SK-N-SH treated with all-trans-retinoic acid at 6 μM for 48 hours (cell line): ENCODE measurements around the gene SERINC1.
A peak's percentile ranks its signal among the peaks of the same experiment; 100 is the strongest.

Source experiments
- ATAC-seq: fragments of 200-7000 bp; cut with Tn5 transposase; 3 replicates; pipeline ENCODE4 v1.9.1; 2020; ENCODE audit warnings: mild to moderate bottlenecking, moderate library complexity
- ARNTL ChIP-seq: fragments of 450-650 bp; formaldehyde crosslinking; IDR thresholded peaks from 2 replicates; pipeline ENCODE4 v1.5.0; 2020; ENCODE audit warnings: low read depth, mild to moderate bottlenecking, moderate library complexity, borderline replicate concordance
- BACH2 ChIP-seq: fragments of 250-450 bp; sonication (Bioruptor Pico); IDR thresholded peaks from 2 replicates; pipeline ENCODE4 v1.9.0; 2021; ENCODE audit warnings: mild to moderate bottlenecking, borderline replicate concordance
- CSDC2 ChIP-seq: fragments of 250-450 bp; sonication (Bioruptor Pico); IDR thresholded peaks from 2 replicates; pipeline ENCODE4 v1.5.0; 2020; ENCODE audit warnings: mild to moderate bottlenecking, moderate library complexity
- CSRNP3 ChIP-seq: fragments of 250-450 bp; sonication (Bioruptor Pico); IDR thresholded peaks from 2 replicates; pipeline ENCODE4 v1.5.1; 2021; ENCODE audit warnings: mild to moderate bottlenecking, moderate library complexity
- ESRRG ChIP-seq: fragments of 250-450 bp; sonication (Bioruptor Pico); IDR thresholded peaks from 2 replicates; pipeline ENCODE4 v1.6.1; 2021; ENCODE audit warnings: mild to moderate bottlenecking
- GLIS3 ChIP-seq: fragments of 250-450 bp; sonication (Bioruptor Pico); IDR thresholded peaks from 2 replicates; pipeline ENCODE4 v1.5.0; 2020; ENCODE audit warnings: mild to moderate bottlenecking, moderate library complexity
- ISL1 ChIP-seq: fragments of 250-450 bp; sonication (Bioruptor Pico); IDR thresholded peaks from 2 replicates; pipeline ENCODE4 v2.1.2; 2022; ENCODE audit warnings: mild to moderate bottlenecking, moderate library complexity
- OSR1 ChIP-seq: fragments of 250-450 bp; sonication (Bioruptor Pico); IDR thresholded peaks from 2 replicates; pipeline ENCODE4 v1.8.0; 2022; ENCODE audit warnings: moderate library complexity, mild to moderate bottlenecking, inconsistent platforms
- PATZ1 ChIP-seq: fragments of 250-450 bp; sonication (Bioruptor Pico); IDR thresholded peaks from 2 replicates; pipeline ENCODE4 v1.8.0; 2020; ENCODE audit warnings: mild to moderate bottlenecking, moderate library complexity, borderline replicate concordance
- PPARA ChIP-seq: fragments of 250-450 bp; sonication (Bioruptor Pico); IDR thresholded peaks from 2 replicates; pipeline ENCODE4 v1.5.0; 2020; ENCODE audit warnings: mild to moderate bottlenecking, borderline replicate concordance
- RARB ChIP-seq: fragments of 250-450 bp; sonication (Bioruptor Pico); IDR thresholded peaks from 2 replicates; pipeline ENCODE4 v1.8.0; 2021; ENCODE audit warnings: mild to moderate bottlenecking, moderate library complexity
- SNAI2 ChIP-seq: fragments of 250-450 bp; sonication (Bioruptor Pico); IDR thresholded peaks from 2 replicates; pipeline ENCODE4 v1.5.0; 2020; ENCODE audit warnings: mild to moderate bottlenecking, moderate library complexity
- TCF4 ChIP-seq: fragments of 250-450 bp; sonication (Bioruptor Pico); IDR thresholded peaks from 2 replicates; pipeline ENCODE4 v1.8.0; 2021; ENCODE audit warnings: mild to moderate bottlenecking, moderate library complexity, borderline replicate concordance
- TSHZ2 ChIP-seq: fragments of 250-450 bp; sonication (Bioruptor Pico); IDR thresholded peaks from 2 replicates; pipeline ENCODE4 v1.5.0; 2020; ENCODE audit warnings: mild to moderate bottlenecking, moderate library complexity
- ZC3H10 ChIP-seq: fragments of 250-450 bp; sonication (Bioruptor Pico); IDR thresholded peaks from 2 replicates; pipeline ENCODE4 v1.5.1; 2021; ENCODE audit warnings: mild to moderate bottlenecking, moderate library complexity
- ZFP3 ChIP-seq: fragments of 250-450 bp; sonication (Bioruptor Pico); IDR thresholded peaks from 2 replicates; pipeline ENCODE4 v1.5.0; 2020; ENCODE audit warnings: mild to moderate bottlenecking, moderate library complexity
- ZFP30 ChIP-seq: fragments of 450-650 bp; formaldehyde crosslinking; IDR thresholded peaks from 2 replicates; pipeline ENCODE4 v1.5.0; 2022; ENCODE audit warnings: mild to moderate bottlenecking, moderate library complexity
- ZNF8 ChIP-seq: fragments of 450-650 bp; formaldehyde crosslinking; IDR thresholded peaks from 2 replicates; pipeline ENCODE4 v1.5.0; 2020; ENCODE audit warnings: mild to moderate bottlenecking, moderate library complexity

SERINC1 gene

GRCh38 chr6:122399348-122400120 lies 72.1 kb downstream of the SERINC1 start, which contains the start of gene HSF2:
Gene HSF2 (plus strand): TSS chr6:122399652. CDS start chr6:122399738, 86 bp downstream.
- ATAC-seq, result peak; percentile 100
- no peak for TF ChIP-seq GLIS3 (CRISPR knock-in tag)
- no peak for TF ChIP-seq ARNTL
- TF ChIP-seq ZC3H10 (CRISPR knock-in tag), result no peak
- no peak for TF ChIP-seq ESRRG (CRISPR knock-in tag)
- no peak for TF ChIP-seq TSHZ2
- TF ChIP-seq CSDC2 (CRISPR knock-in tag), result no peak
- TF ChIP-seq ISL1, result no peak
- no peak for TF ChIP-seq TCF4 (CRISPR knock-in tag)
- TF ChIP-seq BACH2, result no peak
- no peak for TF ChIP-seq PPARA (CRISPR knock-in tag)
- TF ChIP-seq RARB (CRISPR knock-in tag), result no peak
- no peak for TF ChIP-seq ZFP30 (CRISPR knock-in tag)

GRCh38 chr6:122399055-122399347 lies 72.6 kb downstream of the SERINC1 start:
- ATAC-seq, result no peak
- TF ChIP-seq RARB (CRISPR knock-in tag) (no peak), PATZ1 (no peak), ZNF8 (CRISPR knock-in tag) (no peak), ZFP3 (CRISPR knock-in tag) (no peak), BACH2 (no peak), CSRNP3 (CRISPR knock-in tag) (no peak)

- no peak for ATAC-seq
- TF ChIP-seq CSRNP3 (CRISPR knock-in tag) (no peak), OSR1 (no peak), ESRRG (CRISPR knock-in tag) (no peak), ZFP30 (CRISPR knock-in tag) (no peak), TSHZ2 (no peak), SNAI2 (CRISPR knock-in tag) (no peak)
Measured at GRCh38 chr6:122394016-122394415, 77.6 kb downstream of the SERINC1 start.
